ENCODE measurements around the gene EXOSC1. TPM values are rescaled to one million over a fixed set of nuclear protein-coding genes. Genes with fewer than 3 reads are reported as not detected.

The EXOSC1 gene
- total RNA-seq, 1 experiment from 2014 or later: 60.3 TPM

DNA sequence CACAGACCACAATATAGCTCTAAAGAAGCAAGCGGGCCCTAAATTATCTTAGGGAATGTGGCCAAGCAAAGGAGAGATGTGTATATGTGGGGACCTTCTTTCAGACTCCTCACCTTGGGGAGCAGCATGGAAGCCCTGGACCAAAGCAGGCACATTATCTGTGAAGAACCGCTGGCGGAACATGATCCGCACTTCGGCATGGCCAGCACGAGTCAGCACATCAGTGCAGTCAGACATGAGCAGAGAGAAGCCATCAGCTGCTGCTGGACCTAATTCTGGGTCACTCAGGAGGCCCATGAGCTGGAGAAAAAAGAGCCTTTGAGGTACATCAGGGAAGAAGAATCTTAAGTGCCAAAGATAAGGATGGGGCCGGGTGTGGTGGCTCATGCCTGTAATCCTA lies 14.1 kb upstream of the EXOSC1 start:
- TF ChIP-seq, protein P1, sequence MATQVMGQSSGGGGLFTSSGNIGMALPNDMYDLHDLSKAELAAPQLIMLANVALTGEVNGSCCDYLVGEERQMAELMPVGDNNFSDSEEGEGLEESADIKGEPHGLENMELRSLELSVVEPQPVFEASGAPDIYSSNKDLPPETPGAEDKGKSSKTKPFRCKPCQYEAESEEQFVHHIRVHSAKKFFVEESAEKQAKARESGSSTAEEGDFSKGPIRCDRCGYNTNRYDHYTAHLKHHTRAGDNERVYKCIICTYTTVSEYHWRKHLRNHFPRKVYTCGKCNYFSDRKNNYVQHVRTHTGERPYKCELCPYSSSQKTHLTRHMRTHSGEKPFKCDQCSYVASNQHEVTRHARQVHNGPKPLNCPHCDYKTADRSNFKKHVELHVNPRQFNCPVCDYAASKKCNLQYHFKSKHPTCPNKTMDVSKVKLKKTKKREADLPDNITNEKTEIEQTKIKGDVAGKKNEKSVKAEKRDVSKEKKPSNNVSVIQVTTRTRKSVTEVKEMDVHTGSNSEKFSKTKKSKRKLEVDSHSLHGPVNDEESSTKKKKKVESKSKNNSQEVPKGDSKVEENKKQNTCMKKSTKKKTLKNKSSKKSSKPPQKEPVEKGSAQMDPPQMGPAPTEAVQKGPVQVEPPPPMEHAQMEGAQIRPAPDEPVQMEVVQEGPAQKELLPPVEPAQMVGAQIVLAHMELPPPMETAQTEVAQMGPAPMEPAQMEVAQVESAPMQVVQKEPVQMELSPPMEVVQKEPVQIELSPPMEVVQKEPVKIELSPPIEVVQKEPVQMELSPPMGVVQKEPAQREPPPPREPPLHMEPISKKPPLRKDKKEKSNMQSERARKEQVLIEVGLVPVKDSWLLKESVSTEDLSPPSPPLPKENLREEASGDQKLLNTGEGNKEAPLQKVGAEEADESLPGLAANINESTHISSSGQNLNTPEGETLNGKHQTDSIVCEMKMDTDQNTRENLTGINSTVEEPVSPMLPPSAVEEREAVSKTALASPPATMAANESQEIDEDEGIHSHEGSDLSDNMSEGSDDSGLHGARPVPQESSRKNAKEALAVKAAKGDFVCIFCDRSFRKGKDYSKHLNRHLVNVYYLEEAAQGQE (IDR thresholded peaks at IDR 0.05; ENCODE audit: insufficient read depth in 1 of 2, low read depth in 2 of 2, low read length in 1 of 2): no peak
- TF ChIP-seq TCF7L2 (IDR thresholded peaks at IDR 0.05; ENCODE audit: low read depth, low read length): no peak
- no peak for TF ChIP-seq SIN3A (IDR thresholded peaks at IDR 0.05; ENCODE audit: borderline replicate concordance, insufficient read depth, low read depth, low read length)
- no peak for TF ChIP-seq POLR2AphosphoS5 (IDR thresholded peaks at IDR 0.05; ENCODE audit: low read depth, low read length)
- TF ChIP-seq, protein P2, sequence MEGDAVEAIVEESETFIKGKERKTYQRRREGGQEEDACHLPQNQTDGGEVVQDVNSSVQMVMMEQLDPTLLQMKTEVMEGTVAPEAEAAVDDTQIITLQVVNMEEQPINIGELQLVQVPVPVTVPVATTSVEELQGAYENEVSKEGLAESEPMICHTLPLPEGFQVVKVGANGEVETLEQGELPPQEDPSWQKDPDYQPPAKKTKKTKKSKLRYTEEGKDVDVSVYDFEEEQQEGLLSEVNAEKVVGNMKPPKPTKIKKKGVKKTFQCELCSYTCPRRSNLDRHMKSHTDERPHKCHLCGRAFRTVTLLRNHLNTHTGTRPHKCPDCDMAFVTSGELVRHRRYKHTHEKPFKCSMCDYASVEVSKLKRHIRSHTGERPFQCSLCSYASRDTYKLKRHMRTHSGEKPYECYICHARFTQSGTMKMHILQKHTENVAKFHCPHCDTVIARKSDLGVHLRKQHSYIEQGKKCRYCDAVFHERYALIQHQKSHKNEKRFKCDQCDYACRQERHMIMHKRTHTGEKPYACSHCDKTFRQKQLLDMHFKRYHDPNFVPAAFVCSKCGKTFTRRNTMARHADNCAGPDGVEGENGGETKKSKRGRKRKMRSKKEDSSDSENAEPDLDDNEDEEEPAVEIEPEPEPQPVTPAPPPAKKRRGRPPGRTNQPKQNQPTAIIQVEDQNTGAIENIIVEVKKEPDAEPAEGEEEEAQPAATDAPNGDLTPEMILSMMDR (IDR thresholded peaks at IDR 0.05): no peak
- Histone ChIP-seq H3K9me3 (ENCODE audit: control insufficient read depth, insufficient read depth, low read depth, low read length) (no peaks in the 10 kb centered on the region), H3K27ac (ENCODE audit: low read length) (no peak overlapping the region), H3K4me1 (ENCODE audit: control insufficient read depth, insufficient read depth, low read length) (no peaks in the 10 kb centered on the region), H3K36me3 (ENCODE audit: control insufficient read depth, insufficient read depth, low read length) (peaks cover 37% of the 10 kb centered on the region), H3K27me3 (ENCODE audit: control insufficient read depth, insufficient read depth, low read length) (no peaks in the 10 kb centered on the region), H3K4me3 (ENCODE audit: low read depth in 2 of 2, low read length in 2 of 2) (no peak overlapping the region)
- no TSS peak for BruUV-seq (replicated peaks)
- ATAC-seq (no peak), DNase-seq (ENCODE audit: low read depth, low spot score) (no peak)
- ChIA-PET POLR2A (no interaction called here), CTCF (interaction anchor here (0.6 kb wide), 1 partner anchor 114 kb away, joined by 4 read pairs; no protein-coding TSS in a partner anchor)
- intact Hi-C loops (cut with micrococcal nuclease; ENCODE audit: unreplicated experiment) (no loop called here), in situ Hi-C loops (cut with HindIII; ENCODE audit: low pct_unique_long_range_greater_than_20kb, low sequenced_read_pairs) (no loop called here)

DNA sequence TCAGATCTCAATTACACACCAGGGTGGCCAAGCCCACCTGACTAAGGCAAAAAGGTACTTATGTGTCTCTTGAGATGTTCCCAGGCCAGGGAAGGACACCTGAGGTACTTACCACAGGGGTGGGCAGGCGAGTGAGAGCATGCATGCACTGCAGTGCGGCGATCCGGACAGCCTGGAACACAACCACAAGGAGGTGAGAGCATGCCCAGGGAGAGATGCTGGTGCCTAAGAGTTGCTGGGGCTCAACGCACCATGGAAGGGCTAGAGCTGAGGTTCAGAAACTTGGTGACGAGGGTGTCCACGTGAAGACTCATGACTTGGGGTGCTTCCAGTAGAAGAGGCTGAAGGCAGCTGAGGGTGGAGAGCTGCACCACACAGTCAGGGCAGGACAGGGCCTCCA lies 13.3 kb upstream of the EXOSC1 start:
- H3K27me3 ChIP-seq (ENCODE audit: control insufficient read depth, insufficient read depth, low read length): no peaks in the 10 kb centered on the region
- no peak for TF ChIP-seq SIN3A (IDR thresholded peaks at IDR 0.05; ENCODE audit: borderline replicate concordance, insufficient read depth, low read depth, low read length)
- TF ChIP-seq TCF7L2 (IDR thresholded peaks at IDR 0.05; ENCODE audit: low read depth, low read length): no peak
- TF ChIP-seq, protein P2 (IDR thresholded peaks at IDR 0.05): no peak
- TF ChIP-seq POLR2AphosphoS5 (IDR thresholded peaks at IDR 0.05; ENCODE audit: low read depth, low read length): no peak; the same call in 1 of the 2 replicates
- TF ChIP-seq, protein P1 (IDR thresholded peaks at IDR 0.05; ENCODE audit: insufficient read depth in 1 of 2, low read depth in 2 of 2, low read length in 1 of 2): no peak
- no peak for ATAC-seq
- no TSS peak for BruUV-seq (replicated peaks)
- H3K27ac ChIP-seq (ENCODE audit: low read length): no peak overlapping the region
- no peaks in the 10 kb centered on the region for H3K4me1 ChIP-seq (ENCODE audit: control insufficient read depth, insufficient read depth, low read length)
- no peaks in the 10 kb centered on the region for H3K9me3 ChIP-seq (ENCODE audit: control insufficient read depth, insufficient read depth, low read depth, low read length)
- in situ Hi-C loops (cut with HindIII; ENCODE audit: low pct_unique_long_range_greater_than_20kb, low sequenced_read_pairs): no loop called here
- intact Hi-C loops (cut with micrococcal nuclease; ENCODE audit: unreplicated experiment): no loop called here
- ChIA-PET POLR2A (no interaction called here), CTCF (interaction anchor here (0.6 kb wide), 1 partner anchor 115 kb away, joined by 4 read pairs; no protein-coding TSS in a partner anchor)
- no peak overlapping the region for H3K4me3 ChIP-seq (ENCODE audit: low read depth in 2 of 2, low read length in 2 of 2)
- H3K36me3 ChIP-seq (ENCODE audit: control insufficient read depth, insufficient read depth, low read length): peaks cover 39% of the 10 kb centered on the region
- no peak for DNase-seq (ENCODE audit: low read depth, low spot score)
